Measurements from ENCODE around the gene AGBL2.
"Not testable (repeated sequence)": the region's sequence is repeated elsewhere in the genome, so short reads cannot be mapped to it uniquely, and the experiment has no call there.

The AGBL2 gene

GRCh38 chr11:47686704-47687103 is 28.5 kb downstream of the AGBL2 start:
- not testable (repeated sequence) for H4K91ac ChIP-seq (ENCODE audit: low read depth, low read length); H2AK5ac ChIP-seq (ENCODE audit: low read length); H3K9ac ChIP-seq (ENCODE audit: low read length); H3K4me1 ChIP-seq (ENCODE audit: control insufficient read depth in 1 of 2, insufficient read depth in 2 of 2, low read length in 2 of 2); H3K14ac ChIP-seq (ENCODE audit: low read length); H2BK120ac ChIP-seq (ENCODE audit: insufficient read depth, low read length, poor library complexity); H4K12ac ChIP-seq (ENCODE audit: low read depth, low read length); H3K18ac ChIP-seq (ENCODE audit: low read length); H3K27ac ChIP-seq (ENCODE audit: low read depth, low read length); H2BK12ac ChIP-seq (ENCODE audit: low read length); H2AFZ ChIP-seq (ENCODE audit: insufficient read depth, low read length, poor library complexity); H3K79me1 ChIP-seq (ENCODE audit: low read length); H3K9me3 ChIP-seq (ENCODE audit: insufficient read depth, low read depth, low read length); H4K8ac ChIP-seq (ENCODE audit: low read depth, low read length); H3K4me3 ChIP-seq (ENCODE audit: low read depth, low read length); DNase-seq; H3K27me3 ChIP-seq (ENCODE audit: insufficient read depth, low read length); H3K4me2 ChIP-seq (ENCODE audit: low read length); H2BK5ac ChIP-seq (ENCODE audit: low read depth, low read length, poor library complexity); H3K23ac ChIP-seq (ENCODE audit: low read length); H3K79me2 ChIP-seq (ENCODE audit: control insufficient read depth, insufficient read depth, low read length, poor library complexity); H3K4ac ChIP-seq (ENCODE audit: low read depth, low read length); H3K36me3 ChIP-seq (ENCODE audit: control insufficient read depth in 1 of 2, insufficient read depth in 2 of 2, low read length in 2 of 2)
- WGBS (ENCODE audit: extremely low coverage, insufficient coverage, insufficient read length), result no CpG with 5 or more reads among the region's 3 CpGs

GRCh38 chr11:47686151-47686550 is 29.0 kb downstream of the AGBL2 start:
- H3K4me2 ChIP-seq (ENCODE audit: low read length), result no peak overlapping the region
- H2BK12ac ChIP-seq (ENCODE audit: low read length), result no peak overlapping the region
- H2AFZ ChIP-seq (ENCODE audit: insufficient read depth, low read length, poor library complexity), result no peak overlapping the region
- no peak overlapping the region for H3K23ac ChIP-seq (ENCODE audit: low read length)
- H3K4me3 ChIP-seq (ENCODE audit: low read depth, low read length), result no peak overlapping the region
- no peak overlapping the region for H3K18ac ChIP-seq (ENCODE audit: low read length)
- no peak overlapping the region for H3K27ac ChIP-seq (ENCODE audit: low read depth, low read length)
- H3K79me1 ChIP-seq (ENCODE audit: low read length), result no peaks in the 10 kb centered on the region
- no peak overlapping the region for H3K14ac ChIP-seq (ENCODE audit: low read length)
- no peak overlapping the region for H3K9ac ChIP-seq (ENCODE audit: low read length)
- H2BK120ac ChIP-seq (ENCODE audit: insufficient read depth, low read length, poor library complexity), result no peak overlapping the region
- no peak overlapping the region for H2BK5ac ChIP-seq (ENCODE audit: low read depth, low read length, poor library complexity)
- no CpG with 5 or more reads among the region's 1 CpG for WGBS (ENCODE audit: extremely low coverage, insufficient coverage, insufficient read length)
- no peaks in the 10 kb centered on the region for H3K9me3 ChIP-seq (ENCODE audit: insufficient read depth, low read depth, low read length)
- H4K91ac ChIP-seq (ENCODE audit: low read depth, low read length), result no peak overlapping the region
- H3K27me3 ChIP-seq (ENCODE audit: insufficient read depth, low read length), result no peaks in the 10 kb centered on the region
- H3K4ac ChIP-seq (ENCODE audit: low read depth, low read length), result no peak overlapping the region
- no peaks in the 10 kb centered on the region for H3K79me2 ChIP-seq (ENCODE audit: control insufficient read depth, insufficient read depth, low read length, poor library complexity)
- H2AK5ac ChIP-seq (ENCODE audit: low read length), result no peak overlapping the region
- no peaks in the 10 kb centered on the region for H3K4me1 ChIP-seq (ENCODE audit: control insufficient read depth in 1 of 2, insufficient read depth in 2 of 2, low read length in 2 of 2)
- no peaks in the 10 kb centered on the region for H3K36me3 ChIP-seq (ENCODE audit: control insufficient read depth in 1 of 2, insufficient read depth in 2 of 2, low read length in 2 of 2)
- no peak overlapping the region for H4K8ac ChIP-seq (ENCODE audit: low read depth, low read length)
- H4K12ac ChIP-seq (ENCODE audit: low read depth, low read length), result no peak overlapping the region
- DNase-seq, result no peak

GRCh38 chr11:47675851-47676250 is 39.3 kb downstream of the AGBL2 start:
- H2BK120ac ChIP-seq (ENCODE audit: insufficient read depth, low read length, poor library complexity), result no peak overlapping the region
- H3K4ac ChIP-seq (ENCODE audit: low read depth, low read length), result no peak overlapping the region
- no peaks in the 10 kb centered on the region for H3K36me3 ChIP-seq (ENCODE audit: control insufficient read depth in 1 of 2, insufficient read depth in 2 of 2, low read length in 2 of 2)
- H3K4me1 ChIP-seq (ENCODE audit: control insufficient read depth in 1 of 2, insufficient read depth in 2 of 2, low read length in 2 of 2), result no peaks in the 10 kb centered on the region
- no peak overlapping the region for H4K91ac ChIP-seq (ENCODE audit: low read depth, low read length)
- no peaks in the 10 kb centered on the region for H3K79me2 ChIP-seq (ENCODE audit: control insufficient read depth, insufficient read depth, low read length, poor library complexity)
- no peak overlapping the region for H3K23ac ChIP-seq (ENCODE audit: low read length)
- no peak overlapping the region for H3K4me2 ChIP-seq (ENCODE audit: low read length)
- no peaks in the 10 kb centered on the region for H3K79me1 ChIP-seq (ENCODE audit: low read length)
- no peaks in the 10 kb centered on the region for H3K9me3 ChIP-seq (ENCODE audit: insufficient read depth, low read depth, low read length)
- H2BK12ac ChIP-seq (ENCODE audit: low read length), result no peak overlapping the region
- no peak for DNase-seq
- H3K14ac ChIP-seq (ENCODE audit: low read length), result no peak overlapping the region
- no peak overlapping the region for H4K12ac ChIP-seq (ENCODE audit: low read depth, low read length)
- no peak overlapping the region for H3K18ac ChIP-seq (ENCODE audit: low read length)
- H2AK5ac ChIP-seq (ENCODE audit: low read length), result no peak overlapping the region
- no peak overlapping the region for H3K4me3 ChIP-seq (ENCODE audit: low read depth, low read length)
- H3K9ac ChIP-seq (ENCODE audit: low read length), result no peak overlapping the region
- WGBS (ENCODE audit: extremely low coverage, insufficient coverage, insufficient read length), result no CpG with 5 or more reads among the region's 2 CpGs
- H3K27ac ChIP-seq (ENCODE audit: low read depth, low read length), result no peak overlapping the region
- no peak overlapping the region for H2AFZ ChIP-seq (ENCODE audit: insufficient read depth, low read length, poor library complexity)
- no peak overlapping the region for H2BK5ac ChIP-seq (ENCODE audit: low read depth, low read length, poor library complexity)
- H3K27me3 ChIP-seq (ENCODE audit: insufficient read depth, low read length), result no peaks in the 10 kb centered on the region
- no peak overlapping the region for H4K8ac ChIP-seq (ENCODE audit: low read depth, low read length)

- no peak overlapping the region for H3K27ac ChIP-seq (ENCODE audit: low read depth, low read length)
- no peak overlapping the region for H4K12ac ChIP-seq (ENCODE audit: low read depth, low read length)
- H2AFZ ChIP-seq (ENCODE audit: insufficient read depth, low read length, poor library complexity), result no peak overlapping the region
- WGBS (ENCODE audit: extremely low coverage, insufficient coverage, insufficient read length), result no CpG with 5 or more reads among the region's 5 CpGs
- H3K79me2 ChIP-seq (ENCODE audit: control insufficient read depth, insufficient read depth, low read length, poor library complexity), result no peaks in the 10 kb centered on the region
- peak; percentile 14 to 41 for DNase-seq
- no peaks in the 10 kb centered on the region for H3K27me3 ChIP-seq (ENCODE audit: insufficient read depth, low read length)
- H3K9me3 ChIP-seq (ENCODE audit: insufficient read depth, low read depth, low read length), result no peaks in the 10 kb centered on the region
- H2BK120ac ChIP-seq (ENCODE audit: insufficient read depth, low read length, poor library complexity), result no peak overlapping the region
- H2BK5ac ChIP-seq (ENCODE audit: low read depth, low read length, poor library complexity), result no peak overlapping the region
- H3K79me1 ChIP-seq (ENCODE audit: low read length), result no peaks in the 10 kb centered on the region
- no peak overlapping the region for H3K9ac ChIP-seq (ENCODE audit: low read length)
- no peak overlapping the region for H3K4me3 ChIP-seq (ENCODE audit: low read depth, low read length)
- no peak overlapping the region for H3K23ac ChIP-seq (ENCODE audit: low read length)
- peaks cover 2 to 4% of the 10 kb centered on the region in 2 experiments for H3K4me1 ChIP-seq (ENCODE audit: control insufficient read depth in 1 of 2, insufficient read depth in 2 of 2, low read length in 2 of 2)
- H3K4ac ChIP-seq (ENCODE audit: low read depth, low read length), result no peak overlapping the region
- no peak overlapping the region for H2BK12ac ChIP-seq (ENCODE audit: low read length)
- no peak overlapping the region for H4K91ac ChIP-seq (ENCODE audit: low read depth, low read length)
- no peak overlapping the region for H3K18ac ChIP-seq (ENCODE audit: low read length)
- H3K4me2 ChIP-seq (ENCODE audit: low read length), result no peak overlapping the region
- no peak overlapping the region for H2AK5ac ChIP-seq (ENCODE audit: low read length)
- H3K14ac ChIP-seq (ENCODE audit: low read length), result no peak overlapping the region
- H3K36me3 ChIP-seq (ENCODE audit: control insufficient read depth in 1 of 2, insufficient read depth in 2 of 2, low read length in 2 of 2), result no peaks in the 10 kb centered on the region
- H4K8ac ChIP-seq (ENCODE audit: low read depth, low read length), result no peak overlapping the region
Measured at GRCh38 chr11:47672283-47672730, 42.9 kb downstream of the AGBL2 start.
